GM18907 (cell line): ENCODE data around the gene TMEM87A.
"Not testable (repeated sequence)": the region's sequence is repeated elsewhere in the genome, so short reads cannot be mapped to it uniquely, and the experiment has no call there.

ENCODE experiments used
- ATAC-seq: cut with Tn5 transposase; IDR thresholded peaks from one replicate; pipeline ENCODE4 v1.9.1; 2021; ENCODE audit warnings: mild to moderate bottlenecking, moderate library complexity; ENCODE audit not compliant: unreplicated experiment

The TMEM87A gene

DNA sequence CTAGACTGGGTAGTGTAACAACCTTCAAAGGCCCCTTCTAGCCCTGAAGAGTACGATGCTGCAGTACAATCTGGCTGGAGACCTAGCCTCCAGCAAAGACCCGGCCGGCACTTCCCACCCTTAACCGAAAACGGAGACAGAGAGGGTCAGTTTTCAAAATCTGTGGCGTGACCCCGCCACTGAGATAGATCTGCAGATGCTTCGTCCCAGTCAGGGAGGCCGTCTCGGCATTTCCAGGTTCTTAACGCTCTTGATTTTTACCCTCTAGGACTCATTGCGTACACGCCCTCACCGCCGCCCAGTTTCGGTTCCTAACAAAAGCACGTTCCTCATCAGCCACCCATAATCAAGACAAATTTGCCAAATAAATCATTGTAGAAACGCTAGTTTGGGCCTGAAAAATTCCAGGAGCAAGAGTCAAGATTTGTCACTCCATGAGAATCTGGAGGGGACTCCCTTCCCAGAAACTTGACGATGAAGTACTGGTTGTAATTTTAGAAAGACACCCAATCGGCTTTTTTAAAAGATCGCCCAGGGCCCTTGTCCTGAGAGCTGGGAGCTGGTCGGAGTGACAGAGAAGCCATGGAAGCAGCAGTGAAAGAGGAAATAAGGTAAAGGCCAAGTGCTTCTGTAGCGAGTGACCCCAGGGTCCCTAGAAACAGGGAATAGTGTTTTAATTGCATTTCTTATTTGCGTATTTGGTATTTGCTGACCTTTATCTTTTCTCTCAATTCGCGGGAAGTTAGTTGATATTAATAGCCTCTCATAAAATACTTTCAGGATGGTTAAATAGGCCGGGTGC is 868 bp upstream of the TMEM87A start:
- ATAC-seq = peak; percentile 25

- no peak for ATAC-seq
Measured at GRCh38 chr15:42270996-42271395, 2.2 kb downstream of the TMEM87A start.

DNA sequence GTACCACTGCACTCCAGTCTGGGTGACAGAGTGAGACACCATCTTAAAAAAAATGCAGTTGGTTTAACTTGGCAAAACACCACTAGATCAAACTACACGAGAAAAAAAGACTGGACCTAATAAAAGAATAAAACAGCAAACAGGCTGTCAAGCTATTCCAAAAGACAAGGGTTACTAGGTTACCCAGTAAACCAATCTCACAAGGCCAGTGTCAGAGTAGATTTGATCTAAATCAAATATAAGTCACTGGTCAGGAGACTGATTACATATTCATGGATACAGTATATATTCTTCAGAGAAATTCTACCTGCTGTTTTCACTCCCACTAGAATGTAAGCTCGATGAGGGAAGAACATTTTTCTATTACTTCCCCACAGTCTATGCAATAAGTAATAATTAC is 2.7 kb downstream of the TMEM87A start:
- no peak for ATAC-seq

DNA sequence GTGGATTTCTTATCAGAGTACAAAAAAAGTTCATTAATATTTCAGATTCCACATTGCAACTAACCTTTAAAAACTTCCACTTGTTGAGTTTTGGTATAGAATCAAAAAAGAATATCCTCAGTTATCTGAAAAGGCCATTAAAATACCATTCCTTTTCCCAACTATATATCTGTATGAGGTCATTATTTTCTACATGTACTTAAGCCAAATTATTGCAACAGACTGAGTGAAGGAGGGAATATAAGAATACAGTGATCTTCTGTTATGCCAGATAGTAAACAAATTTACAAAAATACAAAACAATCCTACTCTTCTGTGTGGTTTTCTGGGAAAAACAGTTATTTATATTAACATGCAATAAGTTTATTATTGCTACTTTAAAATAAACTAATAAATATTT is 5.9 kb downstream of the TMEM87A start:
- ATAC-seq = no peak

DNA sequence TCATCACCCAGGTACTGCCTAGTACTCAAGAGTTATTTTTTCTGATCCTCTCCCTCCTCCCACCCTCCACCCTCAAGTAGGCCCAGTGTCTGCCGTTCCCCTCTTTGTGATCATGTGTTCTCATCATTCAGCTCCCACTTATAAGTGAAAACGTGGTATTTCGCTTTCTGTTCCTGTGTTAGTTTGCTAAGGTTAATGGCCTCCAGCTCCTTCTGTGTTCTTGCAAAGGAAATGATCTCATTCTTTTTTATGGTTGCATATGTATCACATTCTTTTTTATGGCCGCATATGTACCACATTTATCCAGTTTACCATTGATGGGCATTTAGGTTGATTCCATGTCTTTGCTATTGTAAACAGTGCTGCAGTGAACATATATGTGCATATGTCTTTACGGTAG is 8.4 kb downstream of the TMEM87A start:
- ATAC-seq = no peak

- ATAC-seq = no peak
Measured at GRCh38 chr15:42253300-42253699, 19.9 kb downstream of the TMEM87A start.

DNA sequence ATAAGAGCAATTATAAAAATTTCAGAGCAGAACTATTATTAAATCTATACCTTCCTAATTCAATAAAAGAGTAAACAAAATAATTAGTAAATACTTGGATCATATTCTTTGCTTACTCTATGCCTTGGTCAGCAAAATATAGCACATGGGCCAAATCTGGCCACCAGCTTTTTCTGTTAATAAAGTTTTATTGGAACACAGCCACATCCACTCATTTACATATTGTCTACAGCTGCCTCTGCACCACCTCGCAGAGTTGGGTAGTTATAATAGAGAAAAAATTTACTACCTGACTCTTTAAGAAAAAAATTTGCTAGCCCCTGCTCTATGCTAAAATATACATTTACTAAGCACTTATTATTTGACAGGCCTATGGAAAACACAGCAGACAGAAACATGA is 32.4 kb downstream of the TMEM87A start:
- ATAC-seq = no peak

- no peak for ATAC-seq
Measured at GRCh38 chr15:42239528-42240182, 33.6 kb downstream of the TMEM87A start.

- ATAC-seq = no peak
Measured at GRCh38 chr15:42233107-42233506, 40.1 kb downstream of the TMEM87A start.

- ATAC-seq = no peak
Measured at GRCh38 chr15:42232606-42233005, 40.6 kb downstream of the TMEM87A start.

DNA sequence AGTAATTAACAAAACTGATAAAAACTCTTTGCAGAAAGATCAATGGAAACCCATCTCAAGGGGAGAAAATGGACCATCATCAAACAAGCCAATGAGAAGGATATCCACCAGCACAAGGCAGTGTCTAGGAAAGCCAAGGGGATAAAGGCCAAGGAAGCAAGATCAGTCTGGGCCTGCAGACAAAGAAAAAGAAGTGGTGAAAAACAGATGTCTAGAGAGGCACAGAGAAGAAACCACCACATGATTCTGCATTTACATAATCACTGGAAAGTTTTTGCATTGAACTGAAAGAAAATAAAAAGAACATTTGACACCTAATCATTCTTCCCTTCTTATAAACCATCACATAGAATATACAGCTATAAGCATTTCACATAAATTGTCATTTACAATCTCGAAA is 42.1 kb downstream of the TMEM87A start:
- ATAC-seq = no peak

DNA sequence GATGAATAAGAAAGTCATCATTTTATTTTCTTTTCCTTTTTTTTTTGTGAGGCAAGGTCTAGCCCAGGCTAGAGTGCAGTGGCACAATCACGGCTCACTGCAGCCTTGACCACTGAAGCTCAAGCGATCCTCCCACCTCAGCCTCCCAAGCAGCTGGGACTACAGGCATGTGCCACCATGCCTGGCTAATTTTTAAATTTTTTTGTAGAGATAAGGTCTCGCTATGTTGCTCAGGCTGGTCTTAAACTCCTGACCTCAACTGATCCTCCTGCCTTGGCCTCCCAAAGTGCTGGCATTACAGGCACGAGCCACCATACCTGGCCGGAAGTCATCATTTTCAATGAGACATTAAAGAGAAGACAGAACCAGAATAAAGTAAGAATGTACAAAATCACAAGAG is 44.3 kb downstream of the TMEM87A start:
- not testable (repeated sequence) for ATAC-seq

- ATAC-seq = no peak
Measured at GRCh38 chr15:42228036-42228435, 45.2 kb downstream of the TMEM87A start.

- ATAC-seq = no peak
Measured at GRCh38 chr15:42226648-42227047, 46.6 kb downstream of the TMEM87A start.

- ATAC-seq = no peak
Measured at GRCh38 chr15:42220216-42220615, 53.0 kb downstream of the TMEM87A start.

- ATAC-seq = no peak
Measured at GRCh38 chr15:42218953-42219592, 54.2 kb downstream of the TMEM87A start.

- no peak for ATAC-seq
Measured at GRCh38 chr15:42217568-42217967, 55.7 kb downstream of the TMEM87A start.

GRCh38 chr15:42215913-42216829 is 57.1 kb downstream of the TMEM87A start:
- ATAC-seq = no peak

DNA sequence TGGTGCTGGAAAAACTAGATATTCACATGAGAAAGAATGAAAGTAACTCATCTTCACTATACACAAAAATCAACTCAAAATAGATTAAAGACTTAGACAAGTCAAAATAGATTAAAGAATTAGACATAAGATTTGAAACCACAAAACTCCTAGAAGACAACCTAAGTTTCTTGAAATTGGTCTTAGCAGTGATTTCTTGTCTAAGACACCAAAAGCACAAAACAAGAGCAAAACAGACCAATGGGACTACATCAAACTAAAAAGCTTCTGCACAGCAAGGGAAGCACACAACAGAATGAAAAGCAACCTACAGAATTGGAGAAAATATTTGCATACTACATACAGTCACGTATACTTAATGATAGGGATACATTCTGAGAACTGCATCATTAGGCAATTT is 58.6 kb downstream of the TMEM87A start:
- ATAC-seq = no peak

GRCh38 chr15:42213511-42213910 is 59.7 kb downstream of the TMEM87A start:
- ATAC-seq = no peak

- no peak for ATAC-seq
Measured at GRCh38 chr15:42210696-42211095, 62.5 kb downstream of the TMEM87A start.
